OCI-LY1 (cell line): ENCODE data around the gene TTC12.
A peak's percentile ranks its signal among the peaks of the same experiment; 100 is the strongest.

Experiments
- H2AFZ ChIP-seq: fragments of 200-600 bp; sonication (generic), shearing (Covaris generic); 2 replicates; pipeline ENCODE4 v1.6.0; 2014; ENCODE audit warnings: antibody characterized with exemption, mild to moderate bottlenecking, low read length
- H3F3A ChIP-seq: fragments of 200-600 bp; sonication (generic), shearing (Covaris generic); 2 replicates; pipeline ENCODE4 v1.6.0; 2014; ENCODE audit warnings: mild to moderate bottlenecking, antibody characterized with exemption, low read length, moderate library complexity; ENCODE audit not compliant: insufficient read depth
- H3K27ac ChIP-seq: fragments of 200-600 bp; sonication (generic); 2 replicates; pipeline ENCODE4 v1.5.1; 2014; ENCODE audit warnings: low read length, mixed run types, mild to moderate bottlenecking, low read depth; ENCODE audit not compliant: poor library complexity, severe bottlenecking
- H3K27me3 ChIP-seq: fragments of 200-600 bp; sonication (generic); 2 replicates; pipeline ENCODE4 v1.6.0; 2014; ENCODE audit warnings: antibody characterized with exemption, mild to moderate bottlenecking, low read length, moderate library complexity; ENCODE audit not compliant: insufficient read depth
- H3K36me3 ChIP-seq: fragments of 200-600 bp; sonication (generic); 2 replicates; pipeline ENCODE4 v1.6.1; 2014; ENCODE audit warnings: mild to moderate bottlenecking, antibody characterized with exemption, low read length, moderate library complexity, mixed read lengths; ENCODE audit not compliant: insufficient read depth
- H3K4me1 ChIP-seq: fragments of 200-600 bp; sonication (generic); 2 replicates; pipeline ENCODE4 v1.5.1; 2014; ENCODE audit warnings: mild to moderate bottlenecking, low read length, moderate library complexity; ENCODE audit not compliant: insufficient read depth, severe bottlenecking
- H3K4me2 ChIP-seq: fragments of 200-600 bp; sonication (generic), shearing (Covaris generic); 2 replicates; pipeline ENCODE4 v1.6.1; 2014; ENCODE audit warnings: low read length
- H3K4me3 ChIP-seq: fragments of 200-600 bp; sonication (generic); 2 replicates; pipeline ENCODE4 v1.5.1; 2014; ENCODE audit warnings: low read length, low read depth, mild to moderate bottlenecking, mixed read lengths; ENCODE audit not compliant: poor library complexity, severe bottlenecking
- H3K79me2 ChIP-seq: fragments of 200-600 bp; shearing (Covaris generic); 2 replicates; pipeline ENCODE4 v1.6.1; 2016; ENCODE audit warnings: mixed run types, low read length, mixed read lengths; ENCODE audit not compliant: insufficient read depth
- H3K9ac ChIP-seq: fragments of 200-600 bp; sonication (generic), shearing (Covaris generic); 2 replicates; pipeline ENCODE4 v1.6.1; 2014; ENCODE audit warnings: mild to moderate bottlenecking, low read length, mixed read lengths
- H3K9me2 ChIP-seq: fragments of 200-600 bp; sonication (generic), shearing (Covaris generic); 2 replicates; pipeline ENCODE4 v1.6.1; 2014; ENCODE audit warnings: low read depth, mild to moderate bottlenecking, low read length, mixed read lengths
- H3K9me3 ChIP-seq: fragments of 200-600 bp; shearing (Covaris generic); 2 replicates; pipeline ENCODE4 v1.6.1; 2014; ENCODE audit warnings: low read length, mixed read lengths
- H4K20me1 ChIP-seq: fragments of 200-600 bp; sonication (generic), shearing (Covaris generic); 2 replicates; pipeline ENCODE4 v1.6.0; 2016; ENCODE audit warnings: mild to moderate bottlenecking, low read length; ENCODE audit not compliant: insufficient read depth
- EZH2 ChIP-seq: fragments of 200-600 bp; sonication (generic), shearing (Covaris generic); IDR thresholded peaks from 2 replicates; pipeline ENCODE4 v1.8.0; 2017; ENCODE audit warnings: borderline replicate concordance, mixed run types, mild to moderate bottlenecking, antibody characterized with exemption, low read length, moderate library complexity, mixed read lengths
- TF ChIP-seq, protein P1 (sequence below): fragments of 200-600 bp; sonication (generic), shearing (Covaris generic); IDR thresholded peaks from 2 replicates; pipeline ENCODE4 v1.5.1; 2017; ENCODE audit warnings: mild to moderate bottlenecking, antibody characterized with exemption, low read length, moderate library complexity, mixed read lengths

Gene TTC12

DNA sequence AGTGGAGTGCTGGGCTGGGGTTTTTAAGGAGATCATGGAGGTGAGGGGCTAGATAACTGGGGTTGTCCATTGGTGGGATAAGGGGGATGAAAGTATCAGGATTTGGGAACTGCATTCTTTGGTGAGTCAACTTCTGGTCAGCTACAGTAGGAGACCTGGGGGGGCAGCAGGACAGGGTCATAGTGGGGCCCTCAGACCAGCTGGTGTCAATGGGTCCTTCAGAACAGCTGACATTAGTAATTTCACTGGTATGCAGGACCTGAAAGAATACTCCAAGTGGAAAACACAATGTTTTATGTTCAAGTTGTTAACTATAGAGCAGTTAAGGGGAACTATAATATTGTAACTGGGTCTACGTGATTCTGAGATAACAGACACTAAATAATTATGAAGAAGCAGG lies 2.8 kb upstream of the TTC12 start:
- H3K9ac ChIP-seq: no peak overlapping the region
- H2AFZ ChIP-seq: no peak overlapping the region
- no peaks in the 10 kb centered on the region for H3K79me2 ChIP-seq
- no peaks in the 10 kb centered on the region for H3F3A ChIP-seq
- H3K9me2 ChIP-seq: no peaks in the 10 kb centered on the region
- no peaks in the 10 kb centered on the region for H3K27me3 ChIP-seq
- no peaks in the 10 kb centered on the region; the same call in 1 of the 2 replicates for H3K36me3 ChIP-seq
- no peak for TF ChIP-seq EZH2
- TF ChIP-seq, protein P1, sequence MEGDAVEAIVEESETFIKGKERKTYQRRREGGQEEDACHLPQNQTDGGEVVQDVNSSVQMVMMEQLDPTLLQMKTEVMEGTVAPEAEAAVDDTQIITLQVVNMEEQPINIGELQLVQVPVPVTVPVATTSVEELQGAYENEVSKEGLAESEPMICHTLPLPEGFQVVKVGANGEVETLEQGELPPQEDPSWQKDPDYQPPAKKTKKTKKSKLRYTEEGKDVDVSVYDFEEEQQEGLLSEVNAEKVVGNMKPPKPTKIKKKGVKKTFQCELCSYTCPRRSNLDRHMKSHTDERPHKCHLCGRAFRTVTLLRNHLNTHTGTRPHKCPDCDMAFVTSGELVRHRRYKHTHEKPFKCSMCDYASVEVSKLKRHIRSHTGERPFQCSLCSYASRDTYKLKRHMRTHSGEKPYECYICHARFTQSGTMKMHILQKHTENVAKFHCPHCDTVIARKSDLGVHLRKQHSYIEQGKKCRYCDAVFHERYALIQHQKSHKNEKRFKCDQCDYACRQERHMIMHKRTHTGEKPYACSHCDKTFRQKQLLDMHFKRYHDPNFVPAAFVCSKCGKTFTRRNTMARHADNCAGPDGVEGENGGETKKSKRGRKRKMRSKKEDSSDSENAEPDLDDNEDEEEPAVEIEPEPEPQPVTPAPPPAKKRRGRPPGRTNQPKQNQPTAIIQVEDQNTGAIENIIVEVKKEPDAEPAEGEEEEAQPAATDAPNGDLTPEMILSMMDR: no peak
- no peaks in the 10 kb centered on the region for H3K9me3 ChIP-seq
- H3K4me2 ChIP-seq: no peak overlapping the region
- H3K27ac ChIP-seq: no peak overlapping the region
- peaks cover 16% of the 10 kb centered on the region for H3K4me1 ChIP-seq
- no peaks in the 10 kb centered on the region for H4K20me1 ChIP-seq
- H3K4me3 ChIP-seq: no peak overlapping the region

DNA sequence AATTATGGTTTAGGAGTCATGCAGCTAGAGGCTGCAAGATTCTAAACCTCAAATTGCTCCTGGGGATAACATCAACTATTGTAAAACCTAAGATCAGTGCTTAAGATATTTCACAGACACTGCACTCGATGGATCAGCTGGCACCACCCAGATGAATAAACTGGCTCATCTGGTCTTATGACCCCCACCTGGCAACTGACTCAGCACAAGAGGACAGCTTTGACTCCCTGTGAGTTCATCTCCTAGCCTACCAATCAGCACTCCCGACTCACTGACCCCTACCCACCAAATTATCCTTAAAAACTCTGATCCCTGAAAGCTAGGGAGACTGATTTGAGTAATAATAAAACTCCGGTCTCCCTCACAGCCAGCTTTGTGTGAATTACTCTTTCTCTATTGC lies 782 bp upstream of the TTC12 start:
- Histone ChIP-seq H3K9ac (peak overlapping the region; percentile 41; the same call in 1 of the 2 replicates), H3K4me2 (peak overlapping the region; percentile 95), H3K9me3 (no peaks in the 10 kb centered on the region), H3K36me3 (no peaks in the 10 kb centered on the region; the same call in 1 of the 2 replicates), H3K9me2 (no peaks in the 10 kb centered on the region), H4K20me1 (no peaks in the 10 kb centered on the region), H3K27ac (no peak overlapping the region), H3K4me3 (peak overlapping the region; percentile 72), H3K4me1 (peaks cover 16% of the 10 kb centered on the region), H3K79me2 (no peaks in the 10 kb centered on the region), H3F3A (no peaks in the 10 kb centered on the region), H3K27me3 (no peaks in the 10 kb centered on the region), H2AFZ (no peak overlapping the region; the same call in 1 of the 2 replicates)
- TF ChIP-seq EZH2: no peak
- TF ChIP-seq, protein P1: no peak

DNA sequence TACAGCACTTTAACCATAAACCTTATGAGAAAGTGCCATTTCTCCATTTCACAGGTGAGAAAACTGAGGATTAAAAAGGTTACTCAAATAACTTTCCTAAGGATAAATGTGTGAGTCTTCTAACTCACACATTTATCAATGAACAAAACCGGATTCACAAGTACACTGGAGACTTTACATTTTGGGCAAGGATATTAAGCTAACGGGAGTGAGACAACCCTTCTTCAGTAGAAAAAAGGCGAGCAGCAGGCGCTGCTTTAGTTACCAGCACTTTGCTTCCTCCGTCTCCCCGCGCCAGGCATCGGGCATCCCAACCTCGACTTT lies 356 bp upstream of the TTC12 start:
- Histone ChIP-seq H3K27ac (no peak overlapping the region), H3K4me3 (peak overlapping the region; percentile 72)

More for the DNA sequence above, 356 bp upstream of the TTC12 start:
- H4K20me1 ChIP-seq: no peaks in the 10 kb centered on the region
- H3K79me2 ChIP-seq: no peaks in the 10 kb centered on the region
- no peaks in the 10 kb centered on the region for H3F3A ChIP-seq
- no peaks in the 10 kb centered on the region for H3K9me2 ChIP-seq
- peaks cover 16% of the 10 kb centered on the region for H3K4me1 ChIP-seq
- TF ChIP-seq EZH2: no peak
- TF ChIP-seq, protein P1: no peak
- H2AFZ ChIP-seq: no peak overlapping the region; the same call in 1 of the 2 replicates
- peak overlapping the region; percentile 95 for H3K4me2 ChIP-seq
- H3K9ac ChIP-seq: peak overlapping the region; percentile 41; the same call in 1 of the 2 replicates
- H3K36me3 ChIP-seq: no peaks in the 10 kb centered on the region; the same call in 1 of the 2 replicates
- H3K9me3 ChIP-seq: no peaks in the 10 kb centered on the region
- no peaks in the 10 kb centered on the region for H3K27me3 ChIP-seq
